Cardiac fibroblast (primary cell): ENCODE results near the gene C1QA.

ENCODE experiments used
- DNase-seq, 2 donors: peaks; one replicate each; pipeline versions ENCODE4 v3.0.0 to v3.0.0-alpha.2; 2010; ENCODE audit warnings: low read depth in 2 of 2
- H3K4me3 ChIP-seq, 2 donors: replicated peaks in 1 of 2; 1 replicate in 1 of 2; 2 replicates in 1 of 2; pipeline ENCODE4 v1.5.1; 2011; ENCODE audit warnings: low read depth in 2 of 2, low read length in 2 of 2, mild to moderate bottlenecking in 2 of 2, moderate library complexity in 1 of 2
- CTCF ChIP-seq: IDR thresholded peaks from one replicate; pipeline ENCODE4 v1.5.1; 2011; ENCODE audit warnings: low read depth, mild to moderate bottlenecking, low read length, inconsistent platforms

The C1QA gene

GRCh38 chr1:22676916-22677583 lies 40.6 kb downstream of the C1QA start:
- no peak overlapping the region for H3K4me3 ChIP-seq
- DNase-seq, result no peak
- no peak for TF ChIP-seq CTCF

- no peak for DNase-seq
- no peak for TF ChIP-seq CTCF
- no peak overlapping the region for H3K4me3 ChIP-seq
Observed at GRCh38 chr1:22677931-22678896, 41.8 kb downstream of the C1QA start.

GRCh38 chr1:22680726-22681125 lies 44.3 kb downstream of the C1QA start:
- H3K4me3 ChIP-seq, result no peak overlapping the region
- TF ChIP-seq CTCF, result no peak
- no peak for DNase-seq

- no peak overlapping the region for H3K4me3 ChIP-seq
- no peak for TF ChIP-seq CTCF
- DNase-seq, result no peak
Observed at GRCh38 chr1:22681556-22682276, 45.3 kb downstream of the C1QA start.

- DNase-seq, result no peak
Observed at GRCh38 chr1:22683547-22683946, 47.1 kb downstream of the C1QA start.

More at GRCh38 chr1:22683547-22683946, 47.1 kb downstream of the C1QA start:
- no peak for TF ChIP-seq CTCF
- H3K4me3 ChIP-seq, result no peak overlapping the region
